ENCODE results near the gene TXNDC16.

Gene TXNDC16

GRCh38 chr14:52434955-52435354 is 117.3 kb downstream of the TXNDC16 start:
- no peak overlapping the region for H3K27ac ChIP-seq (ENCODE audit: extremely low read depth, low read depth, low read length)
- no peak for TF ChIP-seq ZNF785 (tag by site-specific recombination; IDR thresholded peaks at IDR 0.05)
- ChIA-PET CTCF (interaction anchor here (0.5 kb wide), 1 partner anchor 135 kb away, joined by 3 read pairs; no protein-coding TSS in a partner anchor), POLR2A (interaction anchor here (0.6 kb wide), 1 partner anchor 425 kb away, joined by 3 read pairs; no protein-coding TSS in a partner anchor)
- H3K4me3 ChIP-seq (ENCODE audit: low read depth, low read length) = no peak overlapping the region
- no peaks in the 10 kb centered on the region; the same call in 1 of the 2 replicates for H3K4me1 ChIP-seq (ENCODE audit: control insufficient read depth, insufficient read depth, low read length)
- peaks cover 5 to 7% of the 10 kb centered on the region in 2 experiments for H3K36me3 ChIP-seq (ENCODE audit: control insufficient read depth in 2 of 2, insufficient read depth in 1 of 2, low read length in 2 of 2)
- H3K9me3 ChIP-seq (ENCODE audit: control insufficient read depth, insufficient read depth, low read depth, low read length) = no peaks in the 10 kb centered on the region

GRCh38 chr14:52430474-52430873 is 121.8 kb downstream of the TXNDC16 start:
- H3K4me3 ChIP-seq (ENCODE audit: low read depth, low read length) = no peak overlapping the region
- H3K36me3 ChIP-seq (ENCODE audit: control insufficient read depth in 2 of 2, insufficient read depth in 1 of 2, low read length in 2 of 2) = no peaks in the 10 kb centered on the region; a peak in 1 of 3 replicates
- H3K4me1 ChIP-seq (ENCODE audit: control insufficient read depth, insufficient read depth, low read length) = no peaks in the 10 kb centered on the region; the same call in 1 of the 2 replicates
- no peak overlapping the region for H3K27ac ChIP-seq (ENCODE audit: extremely low read depth, low read depth, low read length)
- no peaks in the 10 kb centered on the region for H3K9me3 ChIP-seq (ENCODE audit: control insufficient read depth, insufficient read depth, low read depth, low read length)
- TF ChIP-seq ZNF518A (tag by site-specific recombination; conservative IDR thresholded peaks at IDR 0.05; ENCODE audit: low read depth) (no peak), PRDM4 (tag by site-specific recombination; IDR thresholded peaks at IDR 0.05) (no peak), RBAK (tag by site-specific recombination; IDR thresholded peaks at IDR 0.05) (no peak), ZNF394 (tag by site-specific recombination; IDR thresholded peaks at IDR 0.05; ENCODE audit: borderline replicate concordance) (no peak), MYNN (tag by site-specific recombination; IDR thresholded peaks at IDR 0.05; ENCODE audit: borderline replicate concordance) (no peak), ZNF707 (tag by site-specific recombination; IDR thresholded peaks at IDR 0.05) (no peak), ZNF350 (tag by site-specific recombination; IDR thresholded peaks at IDR 0.05) (no peak), ZSCAN5A (tag by site-specific recombination; IDR thresholded peaks at IDR 0.05) (no peak)
- CTCF ChIA-PET = no interaction called here
- POLR2A ChIA-PET = no interaction called here

GRCh38 chr14:52429451-52429850 is 122.9 kb downstream of the TXNDC16 start:
- no peak overlapping the region for H3K27ac ChIP-seq (ENCODE audit: extremely low read depth, low read depth, low read length)
- H3K4me3 ChIP-seq (ENCODE audit: low read depth, low read length) = no peak overlapping the region
- no peaks in the 10 kb centered on the region; the same call in 1 of the 2 replicates for H3K4me1 ChIP-seq (ENCODE audit: control insufficient read depth, insufficient read depth, low read length)
- H3K9me3 ChIP-seq (ENCODE audit: control insufficient read depth, insufficient read depth, low read depth, low read length) = no peaks in the 10 kb centered on the region
- no peaks in the 10 kb centered on the region for H3K36me3 ChIP-seq (ENCODE audit: control insufficient read depth in 2 of 2, insufficient read depth in 1 of 2, low read length in 2 of 2)
- ChIA-PET POLR2A (no interaction called here), CTCF (no interaction called here)
- TF ChIP-seq TCF7L2 (IDR thresholded peaks at IDR 0.05; ENCODE audit: borderline replicate concordance, low read depth, low read length) (no peak), ZNF155 (tag by site-specific recombination; IDR thresholded peaks at IDR 0.05) (no peak), ZSCAN23 (tag by site-specific recombination; IDR thresholded peaks at IDR 0.05) (no peak), MZF1 (tag by site-specific recombination; IDR thresholded peaks at IDR 0.05; ENCODE audit: borderline replicate concordance) (no peak), KLF10 (tag by site-specific recombination; IDR thresholded peaks at IDR 0.05) (no peak), ZNF747 (tag by site-specific recombination; IDR thresholded peaks at IDR 0.05) (no peak), ZNF560 (tag by site-specific recombination; IDR thresholded peaks at IDR 0.05; ENCODE audit: borderline replicate concordance) (no peak), KLF17 (tag by site-specific recombination; IDR thresholded peaks at IDR 0.05) (no peak), BCL11A (tag by site-specific recombination; IDR thresholded peaks at IDR 0.05; ENCODE audit: low read depth) (no peak), MYNN (tag by site-specific recombination; IDR thresholded peaks at IDR 0.05; ENCODE audit: borderline replicate concordance) (no peak), ZNF362 (tag by site-specific recombination; IDR thresholded peaks at IDR 0.05) (no peak)

Measured in HEK293 (cell line).